Brain microvascular endothelial cell (primary cell): ENCODE measurements around the gene PVALB.

ENCODE experiments used
- DNase-seq: peaks from one replicate; pipeline ENCODE4 v3.0.0-alpha.2; 2020
- H3K27ac ChIP-seq: fragments of 250-450 bp; sonication (Bioruptor Pico); 2 replicates; pipeline ENCODE4 v1.5.1; 2020; ENCODE audit warnings: mild to moderate bottlenecking, moderate library complexity
- H3K27me3 ChIP-seq: fragments of 250-450 bp; sonication (Bioruptor Pico); replicated peaks from 2 replicates; pipeline ENCODE4 v1.5.1; 2020; ENCODE audit warnings: mild to moderate bottlenecking
- H3K36me3 ChIP-seq: fragments of 250-450 bp; sonication (Bioruptor Pico); replicated peaks from 2 replicates; pipeline ENCODE4 v1.5.1; 2020; ENCODE audit warnings: mild to moderate bottlenecking
- H3K4me3 ChIP-seq: 2 replicates; pipeline ENCODE4 v1.5.1; 2011; ENCODE audit warnings: low read depth, mild to moderate bottlenecking, control low read depth, low read length, moderate library complexity
- CTCF ChIP-seq: IDR thresholded peaks from 2 replicates; pipeline ENCODE4 v1.5.1; 2011; ENCODE audit warnings: low read depth, mild to moderate bottlenecking, moderate library complexity, low read length, control low read depth, inconsistent platforms; ENCODE audit errors: missing control alignments
- in situ Hi-C: cut with HindIII; loops from 2 replicates; pipeline ENCODE4 v1.10.0; 2017; ENCODE audit warnings: low sequenced_read_pairs, low pct_ligation_motif_present

The PVALB gene

GRCh38 chr22:36852056-36852973 lies 35.5 kb upstream of the PVALB start:
- in situ Hi-C loops: no loop called here
- H3K27ac ChIP-seq: no peak overlapping the region
- no peaks in the 10 kb centered on the region for H3K36me3 ChIP-seq
- H3K27me3 ChIP-seq: peaks cover 4% of the 10 kb centered on the region
- no peak for DNase-seq
- H3K4me3 ChIP-seq: no peak overlapping the region
- TF ChIP-seq CTCF: no peak

GRCh38 chr22:36850682-36851081 lies 33.8 kb upstream of the PVALB start:
- in situ Hi-C loops: no loop called here
- no peaks in the 10 kb centered on the region for H3K36me3 ChIP-seq
- H3K27me3 ChIP-seq: no peaks in the 10 kb centered on the region
- no peak for DNase-seq
- no peak overlapping the region for H3K4me3 ChIP-seq
- no peak for TF ChIP-seq CTCF
- no peak overlapping the region for H3K27ac ChIP-seq

- in situ Hi-C loops: no loop called here
- Histone ChIP-seq H3K4me3 (no peak overlapping the region), H3K27ac (no peak overlapping the region), H3K36me3 (no peaks in the 10 kb centered on the region), H3K27me3 (no peaks in the 10 kb centered on the region)
- no peak for DNase-seq
- TF ChIP-seq CTCF: no peak
Observed at GRCh38 chr22:36850056-36850455, 33.2 kb upstream of the PVALB start.

GRCh38 chr22:36846949-36847348 lies 30.1 kb upstream of the PVALB start:
- TF ChIP-seq CTCF: no peak
- Histone ChIP-seq H3K27me3 (no peaks in the 10 kb centered on the region), H3K4me3 (no peak overlapping the region), H3K36me3 (no peaks in the 10 kb centered on the region), H3K27ac (no peak overlapping the region)
- in situ Hi-C loops: no loop called here
- no peak for DNase-seq

- DNase-seq: no peak
- no peaks in the 10 kb centered on the region for H3K27me3 ChIP-seq
- no peaks in the 10 kb centered on the region for H3K36me3 ChIP-seq
- TF ChIP-seq CTCF: no peak
- no peak overlapping the region for H3K4me3 ChIP-seq
- in situ Hi-C loops: no loop called here
- H3K27ac ChIP-seq: no peak overlapping the region
Observed at GRCh38 chr22:36846271-36846670, 29.4 kb upstream of the PVALB start.
